Subcutaneous adipose tissue (tissue), 4 donors: ENCODE measurements around the gene STH. TPM values are rescaled to one million over a fixed set of nuclear protein-coding genes. Genes with fewer than 3 reads are reported as not detected.

Experiments used
- total RNA-seq, 4 donors: library from RNA; depleted of rRNA; stranded (reverse); fragments of >200 nt; gene quantifications; one replicate each; pipeline ENCODE4 v1.1.0, GENCODE V29; 2016
- TF ChIP-seq, protein P1 (sequence below): fragments of 450-650 bp; IDR thresholded peaks from one replicate; pipeline ENCODE4 v1.5.1; 2016; ENCODE audit warnings: low read depth, mild to moderate bottlenecking, control low read depth, antibody characterized with exemption, moderate library complexity

The STH gene
- total RNA-seq, 4 donors from 2014 or later, result not detected

DNA sequence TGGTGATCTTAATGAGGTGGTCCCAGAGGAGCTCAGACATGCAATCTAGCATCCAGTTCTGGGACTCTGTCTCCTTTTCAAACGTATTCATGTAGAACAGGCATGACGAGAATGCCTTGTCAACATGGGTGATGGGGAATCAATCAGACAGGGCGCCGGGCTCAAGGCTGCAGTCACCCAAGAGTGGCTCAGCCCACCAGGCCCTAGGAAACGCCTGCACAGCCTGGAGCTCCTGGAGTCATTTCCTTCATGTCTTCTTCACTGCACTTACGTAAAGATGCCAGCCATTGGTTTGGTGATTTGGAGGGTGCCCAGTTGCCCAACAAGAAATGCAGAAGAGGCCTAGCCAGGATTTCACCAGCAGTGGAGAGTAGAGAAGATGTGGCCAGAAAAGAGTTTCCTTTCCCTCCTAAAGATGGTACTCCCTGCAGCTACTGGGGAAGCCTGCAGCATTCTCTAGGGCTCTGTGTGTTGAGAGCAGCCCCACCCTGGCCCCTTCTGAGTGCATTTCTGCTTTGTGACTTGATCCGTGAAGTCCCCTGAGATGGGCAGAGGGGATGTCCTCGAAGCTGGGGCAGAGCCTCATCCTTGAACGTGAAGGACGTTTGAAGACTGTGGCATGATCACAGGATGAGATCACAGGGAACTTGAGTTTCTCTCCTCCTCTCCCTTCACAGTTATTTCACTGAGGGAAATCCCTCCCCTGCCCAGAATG lies 24.0 kb upstream of the STH start:
- TF ChIP-seq, protein P1, sequence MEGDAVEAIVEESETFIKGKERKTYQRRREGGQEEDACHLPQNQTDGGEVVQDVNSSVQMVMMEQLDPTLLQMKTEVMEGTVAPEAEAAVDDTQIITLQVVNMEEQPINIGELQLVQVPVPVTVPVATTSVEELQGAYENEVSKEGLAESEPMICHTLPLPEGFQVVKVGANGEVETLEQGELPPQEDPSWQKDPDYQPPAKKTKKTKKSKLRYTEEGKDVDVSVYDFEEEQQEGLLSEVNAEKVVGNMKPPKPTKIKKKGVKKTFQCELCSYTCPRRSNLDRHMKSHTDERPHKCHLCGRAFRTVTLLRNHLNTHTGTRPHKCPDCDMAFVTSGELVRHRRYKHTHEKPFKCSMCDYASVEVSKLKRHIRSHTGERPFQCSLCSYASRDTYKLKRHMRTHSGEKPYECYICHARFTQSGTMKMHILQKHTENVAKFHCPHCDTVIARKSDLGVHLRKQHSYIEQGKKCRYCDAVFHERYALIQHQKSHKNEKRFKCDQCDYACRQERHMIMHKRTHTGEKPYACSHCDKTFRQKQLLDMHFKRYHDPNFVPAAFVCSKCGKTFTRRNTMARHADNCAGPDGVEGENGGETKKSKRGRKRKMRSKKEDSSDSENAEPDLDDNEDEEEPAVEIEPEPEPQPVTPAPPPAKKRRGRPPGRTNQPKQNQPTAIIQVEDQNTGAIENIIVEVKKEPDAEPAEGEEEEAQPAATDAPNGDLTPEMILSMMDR, result no peak

DNA sequence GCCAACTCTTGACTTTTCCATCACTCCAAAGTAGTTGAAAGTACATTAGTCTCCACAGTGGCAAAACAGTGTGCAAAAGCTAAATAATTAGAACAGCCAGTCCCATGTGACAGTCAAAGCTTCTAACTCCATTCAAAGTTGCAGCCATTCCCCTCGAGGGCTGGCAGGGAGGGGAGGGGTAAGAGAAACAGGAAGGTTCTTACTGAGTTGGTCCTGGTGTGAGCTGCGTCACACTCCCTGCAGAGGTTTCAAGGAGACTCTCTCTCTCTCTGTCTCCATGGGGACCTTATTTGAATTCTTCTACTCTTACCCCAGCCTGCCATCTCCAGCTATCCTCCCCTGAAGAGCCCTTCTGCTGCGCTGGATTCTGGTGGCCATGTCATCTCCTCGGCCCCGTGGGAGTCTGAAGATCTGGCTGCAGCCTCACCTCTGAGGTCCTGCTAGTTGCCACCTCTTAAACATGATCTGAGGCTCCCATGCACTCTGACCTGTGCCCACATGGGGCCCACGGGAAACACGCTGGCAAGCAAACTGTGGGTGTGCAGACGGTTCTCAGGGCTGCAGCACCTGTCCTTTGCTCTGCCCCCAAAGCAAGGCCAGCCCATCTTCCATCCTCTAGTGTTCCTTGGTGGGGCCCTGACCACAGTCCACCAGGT lies 23.3 kb upstream of the STH start:
- TF ChIP-seq, protein P1, result no peak

DNA sequence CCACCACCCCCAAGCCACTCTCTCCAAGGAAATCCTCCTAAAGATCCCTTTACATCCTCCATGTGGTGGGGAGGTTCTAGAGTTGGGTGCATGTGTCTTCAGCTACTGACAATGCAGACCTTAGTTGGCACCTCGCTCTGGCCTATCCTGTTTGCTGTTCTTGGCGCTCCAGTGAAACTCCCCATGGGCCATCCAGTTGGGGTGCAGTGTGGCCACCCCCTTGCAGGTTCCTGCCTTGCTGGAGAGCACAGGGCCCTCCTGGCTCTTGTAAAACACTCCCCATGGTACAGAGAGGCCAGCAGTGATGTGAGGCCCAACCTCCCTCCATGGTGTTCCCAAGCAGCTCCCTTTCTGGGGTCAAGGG lies 22.7 kb upstream of the STH start:
- TF ChIP-seq, protein P1, result no peak

DNA sequence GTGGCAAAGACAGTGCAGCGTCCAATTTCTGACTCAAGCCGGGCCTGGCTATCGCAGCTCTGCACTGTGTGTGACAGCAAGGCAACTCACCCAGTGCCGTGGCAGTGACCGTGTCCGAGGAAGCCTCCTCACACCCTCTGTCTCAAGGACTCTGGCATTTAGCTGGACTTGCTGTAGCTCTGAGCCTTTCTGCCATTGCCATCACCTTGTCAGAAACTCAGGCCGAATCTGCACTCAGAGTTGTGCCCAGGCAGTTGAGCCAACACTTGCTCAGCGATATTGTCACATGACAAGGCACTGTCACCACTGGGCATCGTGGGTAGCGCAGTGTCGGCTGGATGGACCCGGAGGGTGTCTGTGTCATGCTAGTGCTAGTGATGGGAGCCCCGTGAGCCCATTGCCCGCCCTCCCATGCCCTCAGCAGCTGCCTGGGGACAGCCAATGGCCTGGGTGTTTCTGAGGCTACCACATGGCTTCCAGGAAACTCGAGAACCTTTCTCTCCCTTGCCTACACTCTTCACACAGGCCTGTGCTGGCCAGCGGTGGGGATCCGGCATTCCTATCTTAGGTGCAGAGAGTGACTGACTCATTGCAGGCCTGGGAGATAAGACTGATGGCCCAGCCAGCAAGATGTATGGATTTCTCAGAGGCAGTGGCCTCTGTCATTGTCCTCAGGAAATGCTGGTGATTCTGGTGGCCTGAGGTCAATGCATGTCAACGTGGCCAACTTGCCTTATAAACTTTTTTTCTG lies 22.1 kb upstream of the STH start:
- TF ChIP-seq, protein P1, result no peak

DNA sequence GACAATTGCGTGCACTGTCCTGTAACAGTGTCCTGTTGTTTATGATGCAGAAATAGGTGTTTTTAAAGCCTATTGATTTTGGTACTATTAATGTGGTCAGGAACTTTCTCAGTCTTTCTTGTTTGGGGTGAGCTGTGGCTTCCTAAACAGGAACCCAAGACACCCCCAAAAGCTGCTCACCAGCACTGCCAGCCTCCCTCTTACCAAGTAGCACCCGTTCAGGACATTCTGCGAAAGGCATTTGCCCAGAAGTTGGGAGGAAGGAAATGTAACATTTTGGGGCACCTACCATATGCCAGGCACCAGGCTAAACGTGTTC lies 21.6 kb upstream of the STH start:
- TF ChIP-seq, protein P1, result no peak

DNA sequence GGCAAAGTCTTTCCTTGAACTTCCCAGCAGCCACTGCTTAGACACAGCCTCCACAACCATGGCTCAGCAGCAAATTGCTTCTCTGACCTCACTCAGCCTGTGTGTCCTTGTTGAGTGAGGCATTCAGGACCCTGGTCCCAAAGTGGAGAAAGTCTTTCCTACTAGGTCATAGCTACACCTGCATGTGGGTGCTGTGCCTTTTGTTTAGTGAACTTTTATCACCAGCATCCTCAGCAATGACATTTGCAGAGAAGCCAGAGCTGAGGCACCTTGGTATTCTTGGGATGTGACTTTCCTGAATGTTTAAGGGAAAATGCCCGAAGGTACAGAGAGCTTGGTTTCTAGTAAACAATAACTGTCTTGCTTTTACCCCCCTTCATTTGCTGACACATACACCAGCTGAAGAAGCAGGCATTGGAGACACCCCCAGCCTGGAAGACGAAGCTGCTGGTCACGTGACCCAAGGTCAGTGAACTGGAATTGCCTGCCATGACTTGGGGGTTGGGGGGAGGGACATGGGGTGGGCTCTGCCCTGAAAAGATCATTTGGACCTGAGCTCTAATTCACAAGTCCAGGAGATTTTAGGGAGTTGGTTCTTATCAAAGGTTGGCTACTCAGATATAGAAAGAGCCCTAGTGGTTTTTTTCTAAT lies 20.9 kb upstream of the STH start:
- TF ChIP-seq, protein P1, result no peak

DNA sequence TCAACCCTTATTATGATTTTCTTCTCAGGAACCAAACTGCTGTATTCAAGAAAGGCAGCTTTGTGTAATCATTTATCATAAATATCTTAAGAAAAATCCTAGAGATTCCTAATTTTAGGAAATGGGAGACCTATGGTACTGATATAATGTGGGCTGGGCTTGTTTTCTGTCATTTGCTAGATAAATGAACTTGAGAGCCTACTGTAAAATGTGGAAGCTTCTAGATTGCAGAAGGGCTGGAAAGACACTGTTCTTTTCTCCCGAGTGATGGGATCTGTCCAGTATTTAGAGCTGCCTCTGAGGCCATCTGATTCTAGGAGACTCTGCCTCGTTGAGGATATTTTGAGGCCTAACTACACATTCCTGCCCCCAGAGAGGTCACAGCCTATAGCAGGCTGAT lies 19.9 kb upstream of the STH start:
- TF ChIP-seq, protein P1, result no peak
